HepG2 (cell line): ENCODE results near the gene ARL2. TPM values are rescaled to one million over a fixed set of nuclear protein-coding genes. Genes with fewer than 3 reads are reported as not detected.
A peak's percentile ranks its signal among the peaks of the same experiment; 100 is the strongest.

ENCODE experiments used
- DNMT3B ChIP-seq: conservative IDR thresholded peaks from 2 replicates; pipeline ENCODE4 v1.6.1; 2016; ENCODE audit warnings: missing biosample characterization, control low read depth
- FOSL2 ChIP-seq: sonication (generic); formaldehyde crosslinking; IDR thresholded peaks from 2 replicates; pipeline ENCODE4 v1.4.0; 2020; ENCODE audit warnings: missing genetic modification reagents
- HNF4G ChIP-seq, 2 experiments: sonication (generic) in 1 of 2; formaldehyde crosslinking in 1 of 2; IDR thresholded peaks; 2 replicates each; pipeline versions ENCODE4 v1.4.0 to v1.6.1; 2011 to 2020; ENCODE audit warnings: borderline replicate concordance in 2 of 2, low read depth in 2 of 2, mild to moderate bottlenecking in 2 of 2, low read length in 1 of 2, missing genetic modification reagents in 1 of 2, moderate library complexity in 1 of 2
- ISX ChIP-seq: sonication (generic); formaldehyde crosslinking; conservative IDR thresholded peaks from 2 replicates; pipeline ENCODE4 v1.5.0; 2020; ENCODE audit warnings: missing genetic modification reagents
- KAT2B ChIP-seq: fragments of 150-350 bp; IDR thresholded peaks from 2 replicates; pipeline ENCODE4 v1.6.1; 2014; ENCODE audit warnings: low read depth, low read length, borderline replicate concordance
- MAZ ChIP-seq, 2 experiments: sonication (generic) in 1 of 2; formaldehyde crosslinking in 1 of 2; IDR thresholded peaks; 2 replicates each; pipeline versions ENCODE4 v1.5.0 to v1.6.1; 2012 to 2020; ENCODE audit warnings: low read depth in 2 of 2, mild to moderate bottlenecking in 2 of 2, borderline replicate concordance in 1 of 2, improper control_type of control experiment in 1 of 2, low read length in 1 of 2, missing genetic modification reagents in 1 of 2, moderate library complexity in 1 of 2
- PHF20 ChIP-seq: sonication (generic); formaldehyde crosslinking; IDR thresholded peaks from 2 replicates; pipeline ENCODE4 v1.5.0; 2020; ENCODE audit warnings: mild to moderate bottlenecking, missing genetic modification reagents
- PLRG1 ChIP-seq: fragments of 450-650 bp; conservative IDR thresholded peaks from 2 replicates; pipeline ENCODE4 v1.6.1; 2016
- TBX2 ChIP-seq: sonication (generic); formaldehyde crosslinking; IDR thresholded peaks from 2 replicates; pipeline ENCODE4 v1.5.0; 2020; ENCODE audit warnings: missing genetic modification reagents, mild to moderate bottlenecking, borderline replicate concordance
- TRIM24 ChIP-seq: sonication (generic); formaldehyde crosslinking; IDR thresholded peaks from 2 replicates; pipeline ENCODE4 v1.8.0; 2022; ENCODE audit warnings: mild to moderate bottlenecking, missing genetic modification reagents
- ZFP36 ChIP-seq: fragments of 150-350 bp; IDR thresholded peaks from 2 replicates; pipeline ENCODE4 v1.6.1; 2018; ENCODE audit warnings: borderline replicate concordance, low read length, low read depth; ENCODE audit not compliant: partially characterized antibody
- ZFYVE20 ChIP-seq: sonication (generic); formaldehyde crosslinking; IDR thresholded peaks from 2 replicates; pipeline ENCODE4 v1.8.0; 2023; ENCODE audit warnings: low read depth, mild to moderate bottlenecking, moderate library complexity, missing genetic modification reagents, borderline replicate concordance
- ZNF124 ChIP-seq: sonication (generic); formaldehyde crosslinking; IDR thresholded peaks from 2 replicates; pipeline ENCODE4 v1.4.0; 2020; ENCODE audit warnings: missing genetic modification reagents
- ZNF430 ChIP-seq: sonication (generic); formaldehyde crosslinking; IDR thresholded peaks from 2 replicates; pipeline ENCODE4 v1.9.0; 2021; ENCODE audit warnings: mild to moderate bottlenecking, missing genetic modification reagents
- ZNF564 ChIP-seq: sonication (generic); formaldehyde crosslinking; IDR thresholded peaks from 2 replicates; pipeline ENCODE4 v1.8.1; 2023; ENCODE audit warnings: mild to moderate bottlenecking, missing genetic modification reagents
- ZNF775 ChIP-seq: sonication (generic); formaldehyde crosslinking; IDR thresholded peaks from 2 replicates; pipeline ENCODE4 v1.4.0; 2020; ENCODE audit warnings: missing genetic modification reagents, mild to moderate bottlenecking, moderate library complexity, borderline replicate concordance
- ZNF781 ChIP-seq: sonication (generic); formaldehyde crosslinking; IDR thresholded peaks from 2 replicates; pipeline ENCODE4 v1.5.1; 2020; ENCODE audit warnings: borderline replicate concordance, mild to moderate bottlenecking, missing genetic modification reagents; ENCODE audit errors: not compliant biosample characterization
- ZNF878 ChIP-seq: sonication (generic); formaldehyde crosslinking; IDR thresholded peaks from 2 replicates; pipeline ENCODE4 v1.8.1; 2023; ENCODE audit warnings: mild to moderate bottlenecking, missing genetic modification reagents, moderate library complexity
- polyA plus RNA-seq, 8 experiments: library from polyadenylated mRNA; depleted of rRNA in 3 of 8; stranded (reverse) in 7 of 8; unstranded in 1 of 8; fragments of >200 nt; fragmentation: Illumina TruSeq in 4 of 8; extraction: Trizol in 4 of 8; gene quantifications; 2 replicates each; pipeline versions ENCODE4 v1.2.1 to v1.2.3, GENCODE V29; 2011 to 2016; ENCODE audit warnings: low read depth in 4 of 8, missing spikeins in 1 of 8, mixed read lengths in 1 of 8; ENCODE audit not compliant: insufficient read depth in 1 of 8
- total RNA-seq, 5 experiments: library from RNA; depleted of rRNA; stranded (reverse); fragments of >200 nt; fragmentation: Illumina TruSeq; extraction: Trizol; gene quantifications; 2 replicates each; pipeline ENCODE4 v1.2.3, GENCODE V29; 2016; ENCODE audit warnings: low read depth in 1 of 5
- TF ChIP-seq, protein P1 (sequence below): IDR thresholded peaks from 2 replicates; pipeline ENCODE4 v1.6.1; 2016; ENCODE audit warnings: low read depth, borderline replicate concordance
- TF ChIP-seq, protein P2 (sequence below), 2 experiments: IDR thresholded peaks; 2 replicates each; pipeline ENCODE4 v1.6.1; 2011 to 2012; ENCODE audit warnings: low read length in 2 of 2, borderline replicate concordance in 1 of 2, low read depth in 1 of 2, mild to moderate bottlenecking in 1 of 2, moderate library complexity in 1 of 2
- TF ChIP-seq, protein P3 (sequence below): sonication (generic); formaldehyde crosslinking; IDR thresholded peaks from 2 replicates; pipeline ENCODE4 v1.4.0; 2020; ENCODE audit warnings: missing genetic modification reagents, borderline replicate concordance

The ARL2 gene
- total and polyA plus RNA-seq, 2 of the 13 experiments (the other 11 are each of a cell fraction or from before 2014, with no cell fraction given), result 82.9 to 84.4 TPM

DNA sequence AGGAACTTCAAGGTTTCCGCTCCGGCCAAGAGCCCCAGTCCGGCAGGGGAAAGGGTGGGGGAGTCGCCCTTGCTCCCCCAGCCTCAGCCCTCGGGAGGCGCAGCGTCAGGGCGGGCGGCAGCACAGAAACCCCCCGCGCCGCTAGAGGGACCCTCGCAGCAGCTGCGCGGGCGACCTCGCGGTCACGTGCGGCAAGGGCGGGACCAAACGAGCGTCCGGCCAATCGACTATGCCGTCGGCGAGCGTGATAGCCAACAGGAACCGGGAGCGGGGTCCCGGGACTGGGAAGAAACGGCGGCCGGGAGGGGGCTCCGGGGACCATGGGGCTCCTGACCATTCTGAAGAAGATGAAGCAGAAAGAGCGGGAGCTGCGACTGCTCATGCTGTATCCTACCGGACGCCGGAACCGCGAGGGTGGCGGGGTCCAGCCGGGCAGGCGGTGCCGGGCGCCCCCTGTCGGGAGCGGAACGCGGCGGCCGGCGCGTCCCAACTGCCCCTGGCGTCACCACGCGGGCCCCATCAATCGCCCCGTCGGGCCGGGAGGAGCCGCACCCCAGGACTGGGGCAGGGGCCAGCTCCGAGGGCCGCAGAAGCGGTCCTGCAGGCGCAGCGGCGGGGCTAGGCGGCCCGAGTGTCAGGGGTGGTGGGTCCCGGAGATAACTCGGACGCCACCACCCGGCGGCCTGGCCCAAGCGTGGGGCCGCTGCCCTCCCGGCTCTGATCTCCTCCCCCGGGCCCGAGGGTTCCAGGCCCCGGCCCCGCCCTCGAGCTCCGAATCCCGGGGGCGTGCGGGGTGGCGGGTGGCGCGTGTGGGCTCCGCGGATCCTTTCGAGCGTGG lies at the start of gene ARL2 (continued):
- TF ChIP-seq HNF4G (IDR thresholded peaks at IDR 0.05; ENCODE audit: borderline replicate concordance, low read depth, low read length) (no peak), HNF4G (CRISPR knock-in tag; IDR thresholded peaks at IDR 0.05; ENCODE audit: borderline replicate concordance, low read depth) (no peak; the same call in 1 of the 2 replicates), ISX (CRISPR knock-in tag) (0 out of 2 replicates have a peak, but pooled peaks have one; percentile 22), PLRG1 (no peak), MAZ (IDR thresholded peaks at IDR 0.05; ENCODE audit: borderline replicate concordance, low read depth, low read length) (0 out of 2 replicates have a peak, but pooled peaks have one; percentile 6), MAZ (CRISPR knock-in tag; IDR thresholded peaks at IDR 0.05; ENCODE audit: low read depth) (no peak), ZNF775 (0 out of 2 replicates have a peak, but pooled peaks have one; percentile 68), ZNF430 (peak; percentile 59; the same call in 1 of the 2 replicates), KAT2B (no peak), ZFP36 (no peak), FOSL2 (CRISPR knock-in tag) (0 out of 2 replicates have a peak, but pooled peaks have one; percentile 8), ZNF564 (CRISPR knock-in tag) (peak; percentile 75; the same call in 1 of the 2 replicates), TRIM24 (CRISPR knock-in tag) (no peak), PHF20 (CRISPR knock-in tag) (peak; percentile 72), TBX2 (CRISPR knock-in tag) (peak; percentile 10; the same call in 1 of the 2 replicates), DNMT3B (CRISPR knock-in tag) (no peak), ZNF781 (CRISPR knock-in tag) (peak; percentile 82), ZNF878 (peak; percentile 72; the same call in 1 of the 2 replicates), ZFYVE20 (CRISPR knock-in tag) (0 out of 2 replicates have a peak, but pooled peaks have one; percentile 59), ZNF124 (CRISPR knock-in tag) (0 out of 2 replicates have a peak, but pooled peaks have one; percentile 59)
- TF ChIP-seq, protein P1, sequence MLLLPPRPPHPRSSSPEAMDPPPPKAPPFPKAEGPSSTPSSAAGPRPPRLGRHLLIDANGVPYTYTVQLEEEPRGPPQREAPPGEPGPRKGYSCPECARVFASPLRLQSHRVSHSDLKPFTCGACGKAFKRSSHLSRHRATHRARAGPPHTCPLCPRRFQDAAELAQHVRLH (CRISPR knock-in tag), result no peak
- TF ChIP-seq, protein P2, sequence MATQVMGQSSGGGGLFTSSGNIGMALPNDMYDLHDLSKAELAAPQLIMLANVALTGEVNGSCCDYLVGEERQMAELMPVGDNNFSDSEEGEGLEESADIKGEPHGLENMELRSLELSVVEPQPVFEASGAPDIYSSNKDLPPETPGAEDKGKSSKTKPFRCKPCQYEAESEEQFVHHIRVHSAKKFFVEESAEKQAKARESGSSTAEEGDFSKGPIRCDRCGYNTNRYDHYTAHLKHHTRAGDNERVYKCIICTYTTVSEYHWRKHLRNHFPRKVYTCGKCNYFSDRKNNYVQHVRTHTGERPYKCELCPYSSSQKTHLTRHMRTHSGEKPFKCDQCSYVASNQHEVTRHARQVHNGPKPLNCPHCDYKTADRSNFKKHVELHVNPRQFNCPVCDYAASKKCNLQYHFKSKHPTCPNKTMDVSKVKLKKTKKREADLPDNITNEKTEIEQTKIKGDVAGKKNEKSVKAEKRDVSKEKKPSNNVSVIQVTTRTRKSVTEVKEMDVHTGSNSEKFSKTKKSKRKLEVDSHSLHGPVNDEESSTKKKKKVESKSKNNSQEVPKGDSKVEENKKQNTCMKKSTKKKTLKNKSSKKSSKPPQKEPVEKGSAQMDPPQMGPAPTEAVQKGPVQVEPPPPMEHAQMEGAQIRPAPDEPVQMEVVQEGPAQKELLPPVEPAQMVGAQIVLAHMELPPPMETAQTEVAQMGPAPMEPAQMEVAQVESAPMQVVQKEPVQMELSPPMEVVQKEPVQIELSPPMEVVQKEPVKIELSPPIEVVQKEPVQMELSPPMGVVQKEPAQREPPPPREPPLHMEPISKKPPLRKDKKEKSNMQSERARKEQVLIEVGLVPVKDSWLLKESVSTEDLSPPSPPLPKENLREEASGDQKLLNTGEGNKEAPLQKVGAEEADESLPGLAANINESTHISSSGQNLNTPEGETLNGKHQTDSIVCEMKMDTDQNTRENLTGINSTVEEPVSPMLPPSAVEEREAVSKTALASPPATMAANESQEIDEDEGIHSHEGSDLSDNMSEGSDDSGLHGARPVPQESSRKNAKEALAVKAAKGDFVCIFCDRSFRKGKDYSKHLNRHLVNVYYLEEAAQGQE (IDR thresholded peaks at IDR 0.05; ENCODE audit: borderline replicate concordance in 1 of 2, low read depth in 1 of 2, low read length in 2 of 2), result peak in 1 of 2 experiments; percentile 45; a peak in 1 of 4 replicates
- TF ChIP-seq, protein P3, sequence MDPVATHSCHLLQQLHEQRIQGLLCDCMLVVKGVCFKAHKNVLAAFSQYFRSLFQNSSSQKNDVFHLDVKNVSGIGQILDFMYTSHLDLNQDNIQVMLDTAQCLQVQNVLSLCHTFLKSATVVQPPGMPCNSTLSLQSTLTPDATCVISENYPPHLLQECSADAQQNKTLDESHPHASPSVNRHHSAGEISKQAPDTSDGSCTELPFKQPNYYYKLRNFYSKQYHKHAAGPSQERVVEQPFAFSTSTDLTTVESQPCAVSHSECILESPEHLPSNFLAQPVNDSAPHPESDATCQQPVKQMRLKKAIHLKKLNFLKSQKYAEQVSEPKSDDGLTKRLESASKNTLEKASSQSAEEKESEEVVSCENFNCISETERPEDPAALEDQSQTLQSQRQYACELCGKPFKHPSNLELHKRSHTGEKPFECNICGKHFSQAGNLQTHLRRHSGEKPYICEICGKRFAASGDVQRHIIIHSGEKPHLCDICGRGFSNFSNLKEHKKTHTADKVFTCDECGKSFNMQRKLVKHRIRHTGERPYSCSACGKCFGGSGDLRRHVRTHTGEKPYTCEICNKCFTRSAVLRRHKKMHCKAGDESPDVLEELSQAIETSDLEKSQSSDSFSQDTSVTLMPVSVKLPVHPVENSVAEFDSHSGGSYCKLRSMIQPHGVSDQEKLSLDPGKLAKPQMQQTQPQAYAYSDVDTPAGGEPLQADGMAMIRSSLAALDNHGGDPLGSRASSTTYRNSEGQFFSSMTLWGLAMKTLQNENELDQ (CRISPR knock-in tag), result no peak
